DMS 273 (cell line): Measurements from ENCODE around the gene CASP12.

Source experiments
- DNase-seq: peaks from one replicate; lab custom pipeline; 2025; ENCODE audit not compliant: unreplicated experiment; lab: John Stamatoyannopoulos, UW

The CASP12 gene

DNA sequence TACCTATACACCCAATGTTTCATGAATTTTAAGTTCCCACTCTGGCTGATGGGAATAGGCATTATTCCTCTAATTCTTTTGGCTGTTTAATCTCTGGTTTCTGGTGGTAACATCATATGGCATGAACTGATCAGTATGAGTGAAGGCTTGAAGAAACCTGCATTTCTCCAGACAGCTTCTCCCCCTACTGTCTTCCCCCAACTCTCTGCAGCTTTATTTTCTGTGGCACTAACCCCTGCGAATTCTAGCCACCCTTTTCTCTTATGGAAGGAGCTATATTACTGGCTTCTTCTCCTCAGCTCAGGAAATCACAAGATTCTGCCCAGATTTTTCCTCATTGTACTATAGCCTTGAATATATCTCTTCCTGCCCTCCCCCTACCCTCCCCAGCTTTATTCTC, 57.1 kb downstream of the CASP12 start:
- DNase-seq, result no peak

- DNase-seq, result no peak
These were observed 60.2 kb downstream of the CASP12 start for GRCh38 chr11:104837969-104838639.

- no peak for DNase-seq
These were observed 61.6 kb downstream of the CASP12 start for GRCh38 chr11:104836691-104837090.
